HCT116 (cell line): Measurements from ENCODE around the gene KIFC1. TPM values are rescaled to one million over a fixed set of nuclear protein-coding genes. Genes with fewer than 3 reads are reported as not detected.

Experiments
- ATAC-seq: fragments of 200-7000 bp; cut with Tn5 transposase; 2 replicates; pipeline ENCODE4 v1.9.1; 2020; ENCODE audit warnings: mild to moderate bottlenecking, moderate library complexity
- BruUV-seq: library from RNA; stranded (reverse); fragments of 400-500 nt; replicated peaks from 2 replicates; lab custom pipeline; 2021; lab: Mats Ljungman, UMichigan
- CTCF ChIA-PET: fragments of 300-600 bp; sonication (Branson Sonifier 250); formaldehyde crosslinking; loops from one replicate; lab custom pipeline; 2021; ENCODE audit warnings: antibody characterized with exemption; lab: Charles Lee
- POLR2A ChIA-PET: fragments of 300-600, 350-600 bp; sonication (Branson Sonifier 250); formaldehyde crosslinking; loops from one replicate; lab custom pipeline; 2021; ENCODE audit warnings: antibody characterized with exemption; lab: Charles Lee
- RAD21 ChIA-PET, 2 experiments: fragments of 300-600 bp; sonication (Branson Sonifier 250); formaldehyde crosslinking; loops; one replicate each; lab custom pipeline; 2023; ENCODE audit warnings: low total read pairs in 2 of 2; ENCODE audit not compliant: uncharacterized antibody in 2 of 2, unreplicated experiment in 2 of 2, low non-redundant PET in 1 of 2; lab: Charles Lee
- DNase-seq: peaks from one replicate; pipeline ENCODE4 v3.0.0-alpha.2; 2010; ENCODE audit warnings: low read depth, low spot score
- H2AFZ ChIP-seq: fragments of 200-600 bp; shearing (Covaris generic), sonication (generic); 2 replicates; pipeline ENCODE4 v1.6.1; 2017; ENCODE audit warnings: low read depth, mixed run types, mixed read lengths, antibody characterized with exemption, low read length; ENCODE audit not compliant: poor library complexity, severe bottlenecking
- H3K27ac ChIP-seq: 2 replicates; pipeline ENCODE4 v1.5.1; 2012; ENCODE audit warnings: low read depth, low read length
- H3K27me3 ChIP-seq: fragments of 200-600 bp; sonication (generic); 2 replicates; pipeline ENCODE4 v1.6.1; 2016; ENCODE audit warnings: mixed run types, low read length, mixed read lengths; ENCODE audit not compliant: insufficient read depth
- H3K36me3 ChIP-seq, 2 experiments: fragments of 200-500 bp in 1 of 2; fragments of 200-600 bp in 1 of 2; sonication (Bioruptor generic) in 1 of 2; sonication (generic) in 1 of 2; 2 replicates each; pipeline versions ENCODE4 v1.5.1 to v1.6.1; 2014 to 2016; ENCODE audit warnings: low read length in 2 of 2, inconsistent platforms in 1 of 2, mixed read lengths in 1 of 2, mixed run types in 1 of 2; ENCODE audit not compliant: insufficient read depth in 2 of 2, control insufficient read depth in 1 of 2
- H3K4me1 ChIP-seq, 2 experiments: fragments of 200-600 bp in 1 of 2; sonication (generic) in 1 of 2; 2 replicates each; pipeline versions ENCODE4 v1.5.1 to v1.6.1; 2012 to 2017; ENCODE audit warnings: low read length in 2 of 2, inconsistent platforms in 1 of 2, mild to moderate bottlenecking in 1 of 2, mixed read lengths in 1 of 2, mixed run types in 1 of 2, moderate library complexity in 1 of 2; ENCODE audit not compliant: insufficient read depth in 2 of 2, control insufficient read depth in 1 of 2
- H3K4me2 ChIP-seq: fragments of 200-600 bp; sonication (generic); 2 replicates; pipeline ENCODE4 v1.6.1; 2017; ENCODE audit warnings: mixed run types, low read length, mixed read lengths
- H3K4me3 ChIP-seq, 2 experiments: fragments of 200-600 bp in 1 of 2; sonication (generic) in 1 of 2; replicated peaks in 1 of 2; 2 replicates each; pipeline ENCODE4 v1.5.1; 2011 to 2016; ENCODE audit warnings: low read length in 2 of 2, control low read depth in 1 of 2, low read depth in 1 of 2, mild to moderate bottlenecking in 1 of 2, mixed read lengths in 1 of 2, mixed run types in 1 of 2
- H3K79me2 ChIP-seq: fragments of 200-600 bp; sonication (generic); 2 replicates; pipeline ENCODE4 v1.6.1; 2017; ENCODE audit warnings: mild to moderate bottlenecking, mixed run types, low read length, moderate library complexity, mixed read lengths; ENCODE audit not compliant: insufficient read depth
- H3K9ac ChIP-seq: fragments of 200-600 bp; sonication (generic); 2 replicates; pipeline ENCODE4 v1.6.1; 2016; ENCODE audit warnings: low read length, mixed read lengths
- H3K9me2 ChIP-seq: fragments of 200-600 bp; sonication (generic), shearing (Covaris generic); 2 replicates; pipeline ENCODE4 v1.6.1; 2017; ENCODE audit warnings: mixed run types, mild to moderate bottlenecking, moderate library complexity; ENCODE audit not compliant: insufficient read depth
- H3K9me3 ChIP-seq, 2 experiments: fragments of 200-500 bp in 1 of 2; fragments of 200-600 bp in 1 of 2; sonication (Bioruptor generic) in 1 of 2; sonication (generic) in 1 of 2; 2 replicates each; pipeline ENCODE4 v1.6.1; 2014 to 2017; ENCODE audit warnings: low read length in 2 of 2, mixed read lengths in 2 of 2, inconsistent platforms in 1 of 2, low read depth in 1 of 2, mild to moderate bottlenecking in 1 of 2, mixed run types in 1 of 2, moderate library complexity in 1 of 2; ENCODE audit not compliant: control insufficient read depth in 1 of 2, insufficient read depth in 1 of 2
- H4K20me1 ChIP-seq: fragments of 200-600 bp; sonication (generic), shearing (Covaris generic); 2 replicates; pipeline ENCODE4 v1.6.1; 2017; ENCODE audit warnings: mixed run types, mild to moderate bottlenecking, moderate library complexity; ENCODE audit not compliant: insufficient read depth
- CTCF ChIP-seq, 3 experiments: fragments of 200-600 bp in 1 of 3; sonication (generic) in 1 of 3; IDR thresholded peaks in 2 of 3; conservative IDR thresholded peaks in 1 of 3; 2 replicates each; pipeline ENCODE4 v1.5.1; 2012 to 2017; ENCODE audit warnings: low read depth in 2 of 3, low read length in 2 of 3, antibody characterized with exemption in 1 of 3, borderline replicate concordance in 1 of 3, control low read depth in 1 of 3, mild to moderate bottlenecking in 1 of 3, mixed read lengths in 1 of 3, mixed run types in 1 of 3, moderate library complexity in 1 of 3; ENCODE audit not compliant: insufficient read depth in 1 of 3
- JUND ChIP-seq: IDR thresholded peaks from 2 replicates; pipeline ENCODE4 v1.6.1; 2012
- ZBTB33 ChIP-seq: IDR thresholded peaks from 2 replicates; pipeline ENCODE4 v1.6.1; 2011; ENCODE audit warnings: mild to moderate bottlenecking, low read length, moderate library complexity; ENCODE audit not compliant: insufficient replicate concordance; ENCODE audit errors: extremely low read depth
- intact Hi-C: fragments of 100-400 bp; cut with micrococcal nuclease; formaldehyde crosslinking; loops from 2 replicates; pipeline ENCODE4 v1.10.0; 2022
- total RNA-seq: library from RNA; stranded (reverse); gene quantifications from one replicate; pipeline ENCODE4 v1.2.1, GENCODE V29; 2021; ENCODE audit not compliant: unreplicated experiment

KIFC1 gene
- total RNA-seq, 1 experiment from 2014 or later: 84.7 TPM

- Histone ChIP-seq H3K36me3 (peaks cover 5 to 28% of the 10 kb centered on the region in 2 experiments; a peak in 3 of 4 replicates), H3K9me3 (no peaks in the 10 kb centered on the region), H3K79me2 (peaks cover 38% of the 10 kb centered on the region), H3K4me3 (no peak overlapping the region), H3K9me2 (no peaks in the 10 kb centered on the region), H2AFZ (no peak overlapping the region), H3K4me2 (no peak overlapping the region), H3K9ac (no peak overlapping the region), H3K27ac (no peak overlapping the region), H3K4me1 (peaks cover 13 to 40% of the 10 kb centered on the region in 2 experiments), H4K20me1 (no peaks in the 10 kb centered on the region), H3K27me3 (no peaks in the 10 kb centered on the region)
- CTCF ChIA-PET: no interaction called here
- ATAC-seq (no peak), DNase-seq (no peak)
- RAD21 ChIA-PET: no interaction called here
- TF ChIP-seq JUND (no peak), CTCF (IDR thresholded peaks at IDR 0.05 in 2 of 3, conservative IDR thresholded peaks at IDR 0.05 in 1 of 3; ENCODE audit: borderline replicate concordance in 1 of 3, insufficient read depth in 1 of 3, low read depth in 2 of 3, low read length in 2 of 3) (peak in 2 of 3 experiments; percentile 64 to 67; a peak in 4 of 6 replicates), ZBTB33 (no peak)
- intact Hi-C loops: loop anchor here (5.0 to 10.0 kb wide), 2 partner anchors 117 to 210 kb away; partner anchors contain the start of genes HSD17B8, RGL2, RING1 and RXRB
- POLR2A ChIA-PET: no interaction called here
- BruUV-seq: no TSS peak
These were observed 23.1 kb downstream of the KIFC1 start for GRCh38 chr6:33414592-33415271.
